COR-L47 (cell line): ENCODE results near the gene PEAK1.

Experiments
- DNase-seq: peaks from one replicate; lab custom pipeline; 2025; lab: John Stamatoyannopoulos, UW

The PEAK1 gene

GRCh38 chr15:77419836-77420609, at the start of gene PEAK1:
Gene PEAK1 (minus strand): TSS chr15:77420104. CDS start chr15:77181926, 238,178 bp downstream.
- peak; percentile 96 for DNase-seq

DNA sequence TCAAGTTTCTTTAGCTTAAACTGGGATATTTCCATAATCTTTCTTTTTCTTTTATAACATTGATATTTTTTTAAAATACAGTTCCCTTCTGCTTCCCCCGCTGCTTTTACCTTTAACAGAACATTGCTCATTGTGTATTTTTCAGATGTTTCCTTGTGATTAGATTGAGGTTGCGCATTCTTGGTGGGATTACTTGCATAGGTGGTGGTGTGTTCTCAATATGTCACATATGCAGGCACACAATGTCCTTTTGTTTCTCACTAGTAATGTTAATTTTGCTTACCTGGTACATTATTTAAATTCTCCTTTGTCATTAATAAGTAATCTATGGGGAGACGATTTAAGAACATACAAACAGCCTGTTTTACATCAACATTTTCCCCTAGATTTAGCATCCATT, 49.0 kb upstream of the PEAK1 start:
- no peak for DNase-seq

- no peak for DNase-seq
Observed at GRCh38 chr15:77466521-77466920, 46.6 kb upstream of the PEAK1 start.

- no peak for DNase-seq
Observed at GRCh38 chr15:77464129-77464865, 44.4 kb upstream of the PEAK1 start.

- no peak for DNase-seq
Observed at GRCh38 chr15:77461486-77461885, 41.6 kb upstream of the PEAK1 start.

DNA sequence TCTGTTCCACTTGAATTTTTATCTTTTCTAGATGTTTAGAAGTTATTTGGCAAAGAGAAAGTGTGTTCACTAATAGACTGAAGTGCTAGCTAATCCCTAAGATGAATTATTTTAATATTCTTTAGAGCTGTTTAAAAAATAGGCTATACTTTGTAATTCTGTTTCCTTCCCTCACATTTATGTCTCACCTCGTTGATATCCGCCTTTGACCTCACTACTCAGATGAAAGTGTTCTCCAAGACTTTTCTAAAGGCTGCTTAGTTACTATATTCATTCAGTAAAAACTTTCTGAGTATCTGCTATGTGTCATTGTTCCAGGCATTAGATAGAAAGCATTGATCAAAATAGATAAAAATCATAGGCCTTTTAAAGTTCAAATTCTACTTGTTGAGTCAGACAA, 39.1 kb upstream of the PEAK1 start:
- DNase-seq, result no peak

- no peak for DNase-seq
Observed at GRCh38 chr15:77457905-77458265, 38.0 kb upstream of the PEAK1 start.

DNA sequence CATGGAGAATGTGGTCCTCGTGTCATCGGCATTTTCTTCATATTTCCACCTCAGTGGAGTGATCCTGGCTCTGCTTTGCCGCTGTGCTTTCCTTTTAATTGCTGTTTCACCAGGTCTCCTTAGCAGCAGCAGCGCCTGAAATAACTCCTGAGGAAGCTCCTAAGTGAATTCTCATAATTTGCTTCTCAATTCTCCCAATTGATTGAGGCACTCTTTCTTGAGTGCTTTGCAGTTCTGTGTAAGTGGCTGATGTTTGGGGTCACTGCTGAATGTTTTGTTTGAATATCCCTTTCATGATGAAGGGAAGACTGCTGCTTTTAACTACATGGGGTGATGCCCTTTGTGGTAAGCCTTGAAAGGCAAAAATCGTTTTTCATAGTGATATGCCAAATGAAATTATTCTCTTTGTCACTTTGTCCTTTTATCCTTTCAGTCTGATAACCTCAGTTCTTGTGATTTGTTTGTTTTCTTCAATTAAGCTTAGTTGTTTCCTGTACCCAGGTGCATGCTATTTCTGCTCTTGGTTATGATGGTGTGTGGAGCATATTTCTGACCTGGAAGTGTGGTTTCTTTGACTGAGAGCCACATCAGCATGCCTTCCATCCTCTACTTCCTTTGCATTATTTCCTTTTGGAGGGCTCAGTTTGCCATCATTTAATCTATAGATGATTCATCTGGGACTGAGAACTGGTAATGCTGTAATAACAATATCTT, 37.4 kb upstream of the PEAK1 start:
- no peak for DNase-seq

GRCh38 chr15:77456746-77457145, 36.8 kb upstream of the PEAK1 start:
- DNase-seq, result no peak

GRCh38 chr15:77455696-77456321, 35.9 kb upstream of the PEAK1 start:
- no peak for DNase-seq

GRCh38 chr15:77454951-77455350, 35.0 kb upstream of the PEAK1 start:
- no peak for DNase-seq

DNA sequence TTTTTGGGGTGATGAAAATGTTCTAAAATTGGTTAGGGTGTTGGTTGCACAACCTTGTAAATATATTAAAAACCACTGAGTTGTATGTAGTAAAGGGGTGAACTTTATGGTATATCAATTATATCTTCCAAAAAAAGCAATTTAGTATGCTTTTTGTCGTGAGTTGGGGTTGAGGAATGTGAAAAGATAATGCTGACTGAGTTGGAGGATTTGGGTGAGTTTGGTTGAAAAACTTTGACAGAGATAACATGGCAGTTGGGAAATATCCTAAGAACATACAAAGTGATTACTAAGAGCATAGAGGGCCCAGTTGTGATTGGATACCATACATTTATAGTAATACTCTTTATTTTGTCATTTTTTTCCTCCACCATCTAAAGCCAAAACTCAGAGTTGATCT, 34.4 kb upstream of the PEAK1 start:
- no peak for DNase-seq

DNA sequence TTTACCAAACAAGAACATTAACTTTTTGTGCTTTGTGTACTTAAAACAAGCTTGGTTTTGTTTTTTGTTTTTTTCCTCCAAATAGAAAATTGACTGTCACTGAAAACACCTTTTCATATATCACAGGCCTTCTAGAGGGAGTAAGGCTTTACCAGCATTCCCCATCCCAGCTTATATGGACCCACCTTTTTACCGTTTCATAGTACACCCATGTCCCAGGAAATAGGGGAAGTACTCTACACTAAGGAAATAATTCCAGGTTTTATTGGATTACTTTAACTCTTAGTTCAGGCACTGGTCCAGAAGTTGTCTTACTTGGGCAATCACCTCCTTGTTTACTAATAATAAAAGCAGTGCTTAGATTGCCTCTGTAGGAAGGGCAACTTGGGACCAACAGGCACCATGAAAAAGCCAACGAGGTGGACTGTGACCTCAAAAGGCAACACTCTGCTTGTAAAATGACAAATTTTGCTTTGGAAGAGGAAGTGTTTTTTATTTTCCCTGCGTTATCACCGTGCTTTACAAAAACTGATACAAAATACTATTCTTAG, 27.0 kb upstream of the PEAK1 start:
- DNase-seq, result no peak

DNA sequence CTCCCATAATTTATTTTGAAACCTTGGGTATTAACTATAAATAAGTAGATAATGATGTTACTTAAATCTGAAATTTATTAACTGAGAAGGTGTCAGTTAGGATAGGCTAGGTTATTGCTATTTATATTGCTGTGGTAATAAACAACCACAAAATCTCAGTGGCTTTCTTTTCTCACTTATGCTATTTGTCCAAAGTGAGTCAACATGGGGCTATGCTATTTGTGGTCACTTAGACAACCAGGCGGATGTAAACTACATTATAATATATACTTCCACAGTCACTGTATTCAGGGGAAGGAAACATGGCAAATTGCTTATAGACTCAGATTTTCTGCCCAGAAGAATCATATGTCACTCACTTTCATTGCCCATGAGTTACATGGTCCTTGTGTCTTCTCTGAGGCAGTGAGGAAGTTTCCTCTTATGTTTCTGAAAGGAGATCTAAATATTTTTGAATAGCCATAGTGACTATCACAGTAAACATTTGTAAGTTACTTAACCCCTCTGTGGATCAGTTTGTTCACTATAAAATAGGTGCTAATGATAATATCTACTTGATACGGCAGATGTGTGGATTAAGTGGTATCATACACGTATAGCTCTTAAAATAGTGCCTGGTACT, 20.6 kb upstream of the PEAK1 start:
- DNase-seq, result no peak

GRCh38 chr15:77437264-77437663, 17.4 kb upstream of the PEAK1 start:
- DNase-seq, result no peak

DNA sequence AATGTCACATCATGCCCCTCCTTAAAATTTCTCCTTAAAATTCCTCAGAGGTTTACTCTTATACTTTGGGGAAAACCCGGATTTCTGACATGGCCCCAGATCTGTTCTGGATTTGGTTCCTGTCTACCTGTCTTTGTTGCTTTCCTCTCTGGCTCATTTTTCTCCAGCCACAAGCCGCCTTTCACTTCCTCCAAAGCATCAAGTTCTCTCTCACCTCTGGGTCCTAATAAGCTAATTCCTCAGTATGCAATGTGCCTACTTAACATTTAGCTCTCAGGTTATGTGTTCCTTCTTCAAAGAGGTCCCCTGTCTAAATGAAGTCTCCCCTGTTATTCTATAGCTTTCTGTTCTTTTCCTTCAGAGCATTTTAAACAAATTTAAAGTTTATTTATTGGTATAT, 16.9 kb upstream of the PEAK1 start:
- DNase-seq, result no peak

- no peak for DNase-seq
Observed at GRCh38 chr15:77430652-77431051, 10.7 kb upstream of the PEAK1 start.

- no peak for DNase-seq
Observed at GRCh38 chr15:77430213-77430612, 10.3 kb upstream of the PEAK1 start.

DNA sequence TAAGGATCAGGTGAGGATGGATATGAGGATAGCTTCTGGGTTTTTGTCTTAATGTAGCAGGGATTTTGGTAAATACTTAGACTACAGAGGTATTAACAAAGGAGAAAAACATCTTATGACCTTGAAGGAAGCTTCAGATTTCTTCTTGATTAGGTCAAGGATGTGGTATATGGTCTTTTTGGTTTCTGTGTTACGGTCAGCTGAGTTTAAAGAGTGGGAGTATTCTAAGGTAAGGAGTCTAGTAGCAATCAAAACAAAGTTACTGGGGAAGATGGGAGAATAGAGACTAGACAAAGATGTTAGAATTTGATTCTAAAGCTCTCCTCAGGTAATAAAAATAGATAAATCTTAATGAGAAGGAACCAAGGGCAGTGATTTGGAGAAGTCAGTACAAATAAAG, 7.0 kb upstream of the PEAK1 start:
- DNase-seq, result no peak

DNA sequence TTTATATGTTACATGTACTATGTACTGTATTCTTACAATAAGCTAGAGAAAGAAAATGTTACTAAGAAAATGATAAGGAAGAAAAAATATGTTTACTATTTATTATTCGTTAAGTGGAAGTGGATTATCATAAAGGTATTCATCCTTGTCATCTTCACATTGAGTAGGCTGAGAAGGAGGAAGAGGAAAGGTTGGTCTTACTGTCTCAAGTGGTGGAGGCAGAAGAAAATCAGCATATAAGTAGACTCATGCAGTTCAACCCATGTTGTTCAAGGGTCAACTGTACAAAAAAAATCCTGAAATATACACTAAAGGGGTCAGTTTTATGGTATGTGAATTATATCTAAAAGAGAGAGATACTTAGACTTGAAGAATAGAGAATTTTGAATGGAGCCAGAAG, 6.5 kb upstream of the PEAK1 start:
- no peak for DNase-seq

- no peak for DNase-seq
Observed at GRCh38 chr15:77425104-77425503, 5.2 kb upstream of the PEAK1 start.

- DNase-seq, result no peak
Observed at GRCh38 chr15:77421370-77421700, 1.4 kb upstream of the PEAK1 start.
